Mucosa of descending colon (tissue), 3 donors: ENCODE measurements around the gene PSG4. TPM values are rescaled to one million over a fixed set of nuclear protein-coding genes. Genes with fewer than 3 reads are reported as not detected.
"Not testable (repeated sequence)": the region's sequence is repeated elsewhere in the genome, so short reads cannot be mapped to it uniquely, and the experiment has no call there.

ENCODE experiments used
- ATAC-seq: fragments of 200-7000 bp; cut with Tn5 transposase; one replicate; pipeline ENCODE4 v1.9.1; 2020; ENCODE audit warnings: mild to moderate bottlenecking, moderate library complexity
- DNase-seq, 3 donors: peaks; one replicate each; pipeline ENCODE4 v3.0.0-alpha.2; 2020
- H3K36me3 ChIP-seq: fragments of 200-600 bp; one replicate; pipeline ENCODE4 v1.8.0; 2021; ENCODE audit warnings: low read depth, mild to moderate bottlenecking
- H3K4me1 ChIP-seq: fragments of 200-600 bp; one replicate; pipeline ENCODE4 v1.8.0; 2021; ENCODE audit warnings: low read depth, mild to moderate bottlenecking
- H3K4me3 ChIP-seq: fragments of 200-600 bp; one replicate; pipeline ENCODE4 v1.8.0; 2021; ENCODE audit warnings: mild to moderate bottlenecking
- H3K9me3 ChIP-seq: fragments of 200-600 bp; one replicate; pipeline ENCODE4 v1.8.0; 2021; ENCODE audit warnings: mild to moderate bottlenecking
- intact Hi-C, 2 donors: fragments of 100-400 bp; cut with DNase I in 1 of 2; cut with micrococcal nuclease in 1 of 2; formaldehyde crosslinking; loops; one replicate each; pipeline versions ENCODE4 v1.11.0 to v1.11.1; 2022; cut with DNase I, micrococcal nuclease
- total RNA-seq, 3 donors: library from RNA; stranded (reverse); fragmentation: NEBNext Ultra II Directional in 2 of 3; extraction: Animal tissue kit (Norgen Biotek cat#: 25700) in 2 of 3; gene quantifications; one replicate each; pipeline versions ENCODE4 v1.2.1 to v1.2.4, GENCODE V29; 2021 to 2023
- donor health status: DM: no; HTN: no; CAD: no; lungs with moderate emphysema.
- donor health status: DM: no; HTN: no; CAD: no.
- donor health status: DM: no; HTN: yes; CAD: no.

The PSG4 gene
- total RNA-seq, 3 donors from 2014 or later: not detected

GRCh38 chr19:43197666-43198397, 7.6 kb downstream of the PSG4 start:
- H3K4me1 ChIP-seq, ATAC-seq, intact Hi-C loops, DNase-seq, H3K4me3 ChIP-seq, H3K9me3 ChIP-seq, H3K36me3 ChIP-seq: not testable (repeated sequence)

GRCh38 chr19:43194397-43194796, 11.0 kb downstream of the PSG4 start:
- H3K4me1 ChIP-seq, intact Hi-C loops, H3K4me3 ChIP-seq, H3K36me3 ChIP-seq, H3K9me3 ChIP-seq, DNase-seq, ATAC-seq: not testable (repeated sequence)

DNA sequence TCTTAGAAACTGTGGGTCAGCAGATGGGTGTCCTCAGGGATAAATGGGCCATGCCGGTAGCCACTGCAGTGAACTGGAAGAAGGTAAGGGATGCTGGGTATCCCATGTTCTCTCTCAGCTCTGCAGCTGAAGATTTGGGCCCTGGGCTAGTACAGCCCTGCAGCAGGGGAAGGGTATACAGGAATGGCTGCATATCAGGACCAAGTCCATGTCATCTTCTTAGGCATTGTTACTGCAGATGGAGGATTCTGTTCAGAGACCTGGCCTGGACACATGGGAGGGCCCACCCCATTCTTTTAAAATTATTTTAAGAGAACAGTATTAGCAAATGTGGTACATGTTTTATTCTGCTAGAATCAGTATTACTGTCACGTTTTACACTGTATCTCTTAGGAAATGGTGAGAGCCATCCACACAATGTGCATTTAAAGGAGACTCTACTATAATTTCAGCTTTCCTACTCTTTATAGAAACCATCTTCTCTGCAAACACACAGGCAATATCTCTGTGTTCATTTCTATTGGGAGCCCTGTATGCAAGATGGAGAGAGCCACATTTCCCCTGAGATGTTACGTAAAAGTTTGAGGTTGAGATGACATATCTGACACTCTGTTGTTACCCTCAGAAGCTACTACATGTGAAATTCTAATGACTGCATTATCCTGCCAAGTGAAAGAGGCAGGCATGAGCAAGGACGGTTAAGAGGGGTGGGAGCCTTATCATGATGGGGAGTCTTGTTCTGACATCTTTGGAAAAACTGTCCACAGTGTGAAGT, 12.9 kb downstream of the PSG4 start:
- H3K9me3 ChIP-seq, H3K4me1 ChIP-seq, intact Hi-C loops, DNase-seq, H3K4me3 ChIP-seq, ATAC-seq, H3K36me3 ChIP-seq: not testable (repeated sequence)

DNA sequence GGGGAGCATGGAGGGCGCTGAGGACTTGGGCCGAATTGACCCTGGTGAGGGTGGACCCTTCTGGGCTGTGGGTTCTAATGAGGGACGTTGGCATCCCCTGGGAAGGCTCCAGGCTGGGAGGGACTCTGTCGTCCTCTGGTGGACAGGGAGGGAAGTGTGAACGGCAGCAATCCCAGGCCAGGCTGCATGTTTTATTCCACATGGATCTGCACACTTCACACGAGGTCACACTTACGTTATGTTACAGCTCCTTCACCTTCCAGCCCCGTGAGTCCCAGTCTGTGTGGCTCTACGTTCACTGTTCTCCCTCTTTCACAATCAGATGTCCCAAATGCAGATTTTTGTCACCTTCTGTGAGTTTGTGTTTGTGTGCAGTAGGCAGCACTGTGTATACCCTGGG, 17.3 kb downstream of the PSG4 start:
- intact Hi-C loops, ATAC-seq, H3K36me3 ChIP-seq, H3K4me1 ChIP-seq, DNase-seq, H3K4me3 ChIP-seq, H3K9me3 ChIP-seq: not testable (repeated sequence)

GRCh38 chr19:43186311-43186935, 19.0 kb downstream of the PSG4 start, which contains the start of gene PSG5:
Gene PSG5, minus strand, starts transcription at chr19:43186536. Its CDS starts 131 bp downstream, at chr19:43186405.
- H3K4me1 ChIP-seq, H3K36me3 ChIP-seq, intact Hi-C loops, H3K9me3 ChIP-seq, DNase-seq, ATAC-seq, H3K4me3 ChIP-seq: not testable (repeated sequence)

GRCh38 chr19:43181869-43182771, 23.3 kb downstream of the PSG4 start:
- not testable (repeated sequence) for H3K4me3 ChIP-seq, ATAC-seq, H3K36me3 ChIP-seq

DNA sequence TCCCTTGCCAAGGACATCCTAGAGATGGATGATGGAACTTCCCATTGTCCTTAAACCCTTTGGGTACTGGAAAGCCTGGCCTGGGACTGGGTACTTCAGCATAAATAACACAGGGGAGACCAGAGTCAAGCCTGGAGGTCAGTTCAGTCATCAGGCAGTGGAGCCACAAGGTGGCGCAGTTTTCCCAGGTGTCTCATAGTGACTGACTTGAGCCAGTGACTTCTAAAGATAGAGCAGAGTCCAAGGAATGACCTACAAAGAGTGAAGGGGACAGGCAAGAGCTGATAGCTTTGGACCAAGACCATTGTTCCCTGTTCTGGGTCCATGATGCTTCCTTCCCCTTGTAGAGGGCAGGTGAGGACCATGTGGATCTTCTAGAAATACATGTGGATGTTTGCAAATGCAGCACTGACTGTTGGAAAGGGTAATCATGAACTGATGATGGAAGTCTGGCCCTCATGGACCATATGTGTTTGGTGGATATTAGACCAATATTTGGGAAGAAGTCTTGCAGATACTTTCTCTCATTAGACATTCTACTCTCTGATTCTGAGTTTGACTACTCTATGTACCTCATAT, 25.8 kb downstream of the PSG4 start:
- intact Hi-C loops, ATAC-seq, H3K36me3 ChIP-seq, H3K4me3 ChIP-seq, H3K4me1 ChIP-seq, H3K9me3 ChIP-seq: not testable (repeated sequence)
- peak in 1 of 3 donors; percentile 16 for DNase-seq

More at GRCh38 chr19:43181869-43182771, 23.3 kb downstream of the PSG4 start:
- DNase-seq, H3K4me1 ChIP-seq, H3K9me3 ChIP-seq, intact Hi-C loops: not testable (repeated sequence)

- DNase-seq, H3K4me1 ChIP-seq, ATAC-seq, H3K36me3 ChIP-seq, H3K9me3 ChIP-seq, H3K4me3 ChIP-seq, intact Hi-C loops: not testable (repeated sequence)
Measured at GRCh38 chr19:43178577-43178976, 26.9 kb downstream of the PSG4 start.

GRCh38 chr19:43165906-43166305, 39.5 kb downstream of the PSG4 start:
- DNase-seq, H3K4me3 ChIP-seq, H3K36me3 ChIP-seq, H3K9me3 ChIP-seq, H3K4me1 ChIP-seq, intact Hi-C loops, ATAC-seq: not testable (repeated sequence)

DNA sequence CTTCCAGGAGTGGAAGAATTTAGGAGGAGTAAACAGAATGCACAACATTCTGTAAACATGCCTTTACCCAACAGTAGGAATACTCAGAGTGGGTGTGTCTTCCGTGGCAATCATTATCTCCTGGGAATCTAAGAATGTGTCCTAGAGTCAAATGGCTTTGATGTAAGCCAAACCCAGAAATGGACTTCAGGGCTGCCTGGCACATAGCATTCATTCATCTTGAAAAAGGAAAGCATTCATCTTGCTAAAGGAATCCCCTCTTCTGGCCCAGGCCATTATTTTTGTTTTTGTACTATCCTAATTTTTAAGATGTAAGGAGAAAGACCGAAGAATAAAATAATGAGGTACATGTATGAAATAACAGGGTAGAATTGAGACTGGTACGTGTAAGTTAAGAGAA, 42.3 kb downstream of the PSG4 start:
- DNase-seq, H3K9me3 ChIP-seq, ATAC-seq, intact Hi-C loops, H3K36me3 ChIP-seq, H3K4me3 ChIP-seq, H3K4me1 ChIP-seq: not testable (repeated sequence)

GRCh38 chr19:43162261-43162660, 43.2 kb downstream of the PSG4 start:
- H3K4me3 ChIP-seq, ATAC-seq, H3K4me1 ChIP-seq, DNase-seq, intact Hi-C loops, H3K36me3 ChIP-seq, H3K9me3 ChIP-seq: not testable (repeated sequence)
